HUES48 (cell line): ENCODE measurements around the gene SPEM1.
A peak's percentile ranks its signal among the peaks of the same experiment; 100 is the strongest.

Experiments used
- H3K27ac ChIP-seq: one replicate; pipeline ENCODE4 v1.7.0; 2013; ENCODE audit warnings: low read depth, low read length, inconsistent platforms
- H3K27me3 ChIP-seq: 2 replicates; pipeline ENCODE4 v1.6.1; 2013; ENCODE audit warnings: mild to moderate bottlenecking, low read length; ENCODE audit not compliant: control insufficient read depth, insufficient read depth
- H3K36me3 ChIP-seq: 2 replicates; pipeline ENCODE4 v1.6.1; 2013; ENCODE audit warnings: low read length; ENCODE audit not compliant: control insufficient read depth, insufficient read depth
- H3K4me1 ChIP-seq: 2 replicates; pipeline ENCODE4 v1.6.1; 2013; ENCODE audit warnings: mild to moderate bottlenecking, low read length; ENCODE audit not compliant: control insufficient read depth, insufficient read depth
- H3K4me3 ChIP-seq: 2 replicates; pipeline ENCODE4 v1.5.1; 2013; ENCODE audit warnings: mild to moderate bottlenecking, low read depth, low read length
- H3K9ac ChIP-seq: 2 replicates; pipeline ENCODE4 v1.6.1; 2013; ENCODE audit warnings: mild to moderate bottlenecking, low read depth, low read length, moderate library complexity
- H3K9me3 ChIP-seq: 2 replicates; pipeline ENCODE4 v1.6.1; 2013; ENCODE audit warnings: low read length; ENCODE audit not compliant: control insufficient read depth, insufficient read depth

Gene SPEM1

DNA sequence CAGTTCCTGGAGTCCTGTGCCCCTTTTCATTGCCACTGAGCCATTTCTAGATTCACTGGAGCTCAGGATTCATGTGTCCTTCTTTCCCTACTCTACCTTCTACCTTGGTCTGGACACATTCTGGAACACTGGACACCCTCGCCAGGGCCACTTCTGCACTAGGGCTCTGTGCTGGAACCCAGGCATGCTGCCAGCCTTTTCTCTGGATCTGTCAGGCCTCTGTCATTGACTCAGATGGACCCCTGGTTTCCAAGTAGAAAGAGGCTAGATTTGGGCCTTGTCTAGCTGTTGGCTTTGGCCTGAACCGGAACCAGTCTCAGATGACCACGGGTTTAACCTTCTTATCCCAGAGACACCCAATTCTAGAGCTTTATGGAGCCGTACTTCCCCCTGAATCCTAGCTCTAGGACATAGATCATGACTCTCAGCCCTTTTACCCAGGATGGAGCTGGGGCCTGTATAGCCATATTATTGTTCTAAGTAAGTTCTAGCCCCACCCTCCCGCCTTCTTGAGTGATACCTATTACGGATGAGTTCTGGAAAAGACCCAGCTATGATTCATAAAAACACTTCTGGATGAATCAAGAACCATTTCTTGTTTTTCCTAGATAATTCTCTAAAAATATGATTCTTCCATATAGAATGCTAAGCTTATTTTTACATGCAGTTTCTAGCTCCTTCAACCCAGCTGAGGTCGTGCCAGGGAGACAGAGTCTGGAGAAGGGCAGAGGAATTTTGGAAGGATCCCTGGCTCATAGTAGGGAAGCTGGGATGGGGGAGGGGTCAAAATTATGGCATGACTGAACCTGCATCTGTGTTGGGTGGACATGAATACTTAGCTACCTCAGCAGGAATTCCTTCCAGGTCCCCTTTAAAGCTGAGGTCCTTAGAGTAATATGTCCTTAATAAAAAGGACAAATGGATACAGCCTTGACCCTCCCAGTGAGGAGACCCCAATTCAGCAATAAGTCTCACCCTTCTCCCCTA, 23.7 kb downstream of the SPEM1 start:
- Histone ChIP-seq H3K9ac (no peak overlapping the region), H3K9me3 (no peaks in the 10 kb centered on the region), H3K27ac (no peak overlapping the region), H3K4me3 (no peak overlapping the region), H3K4me1 (peaks cover 18% of the 10 kb centered on the region), H3K27me3 (peaks cover 10% of the 10 kb centered on the region), H3K36me3 (no peaks in the 10 kb centered on the region)

DNA sequence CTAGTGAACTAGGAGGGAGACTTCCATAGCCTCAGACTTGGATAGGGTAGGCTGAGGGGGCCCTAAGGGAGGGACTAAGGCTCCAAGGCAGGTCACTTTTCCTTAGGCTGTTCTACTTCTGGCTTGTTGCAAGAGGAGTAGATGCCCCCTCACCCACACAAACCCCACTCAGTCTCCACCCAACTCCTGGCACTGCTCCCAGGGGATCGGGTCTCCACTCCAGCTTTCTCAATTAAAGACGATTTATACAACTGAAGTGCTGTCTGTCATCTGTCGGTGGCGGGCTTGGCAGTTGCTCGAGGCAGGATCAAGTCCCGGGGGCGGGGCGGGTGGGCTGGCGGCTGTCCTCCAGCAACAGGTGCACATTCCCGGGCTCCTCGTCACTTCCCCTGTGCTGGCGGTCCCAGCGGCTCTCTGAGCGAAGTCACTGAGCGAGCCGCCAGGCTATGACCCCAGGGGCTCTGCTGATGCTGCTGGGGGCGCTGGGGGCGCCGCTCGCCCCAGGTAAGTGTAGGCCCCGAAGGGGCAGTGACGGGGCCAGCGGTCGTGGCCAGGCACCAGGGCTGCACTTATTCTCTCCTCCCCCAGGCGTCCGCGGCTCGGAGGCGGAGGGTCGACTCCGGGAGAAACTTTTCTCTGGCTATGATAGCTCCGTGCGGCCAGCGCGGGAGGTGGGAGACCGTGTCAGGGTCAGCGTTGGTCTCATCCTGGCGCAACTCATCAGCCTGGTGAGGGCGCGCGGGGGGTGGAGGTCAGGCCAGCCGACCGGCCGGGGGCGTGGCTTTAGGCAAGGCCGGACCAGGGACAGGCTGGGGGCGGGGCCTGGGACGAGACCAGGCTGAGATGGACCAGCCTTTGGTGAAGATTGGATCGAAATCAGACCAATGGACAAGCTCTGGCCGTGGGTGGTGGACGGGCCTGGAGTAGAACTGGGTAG, 24.8 kb downstream of the SPEM1 start, which contains the start of gene CHRNB1:
TSS of gene CHRNB1 (plus strand) at position 380 of the 937 bp plus-strand sequence. CDS start at position 447, 67 bp downstream.
- Histone ChIP-seq H3K27me3 (no peaks in the 10 kb centered on the region), H3K27ac (peak within 1 kb of the TSS; percentile 76), H3K9ac (no peak within 1 kb of the TSS)

DNA sequence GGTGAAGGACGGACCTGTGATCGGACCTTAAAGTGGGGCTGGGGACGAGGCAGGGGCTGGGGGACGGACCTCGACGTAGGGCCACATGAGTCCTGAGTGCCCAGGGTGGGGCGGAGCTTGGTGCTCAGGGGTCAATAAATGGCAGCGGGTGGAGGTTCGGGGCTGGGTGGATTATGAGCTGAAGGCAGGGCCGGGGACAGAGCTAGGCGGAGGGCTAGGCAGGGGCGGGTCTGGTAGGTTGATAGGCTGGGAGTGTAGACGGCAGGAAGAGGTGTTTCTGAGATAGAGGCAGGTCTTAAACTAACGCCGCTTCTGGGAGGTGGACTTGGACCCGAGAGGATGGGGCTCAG, 25.5 kb downstream of the SPEM1 start:
- Histone ChIP-seq H3K9ac (no peak overlapping the region), H3K4me1 (peaks cover 15% of the 10 kb centered on the region), H3K27ac (peak overlapping the region; percentile 76), H3K27me3 (no peaks in the 10 kb centered on the region), H3K4me3 (peak overlapping the region; percentile 68), H3K36me3 (no peaks in the 10 kb centered on the region), H3K9me3 (no peaks in the 10 kb centered on the region)

More for the DNA sequence above, 24.8 kb downstream of the SPEM1 start, which contains the start of gene CHRNB1:
- Histone ChIP-seq H3K4me1 (peaks cover 15% of the 10 kb centered on the region), H3K4me3 (peak within 1 kb of the TSS; percentile 68), H3K9me3 (no peaks in the 10 kb centered on the region), H3K36me3 (no peaks in the 10 kb centered on the region)

DNA sequence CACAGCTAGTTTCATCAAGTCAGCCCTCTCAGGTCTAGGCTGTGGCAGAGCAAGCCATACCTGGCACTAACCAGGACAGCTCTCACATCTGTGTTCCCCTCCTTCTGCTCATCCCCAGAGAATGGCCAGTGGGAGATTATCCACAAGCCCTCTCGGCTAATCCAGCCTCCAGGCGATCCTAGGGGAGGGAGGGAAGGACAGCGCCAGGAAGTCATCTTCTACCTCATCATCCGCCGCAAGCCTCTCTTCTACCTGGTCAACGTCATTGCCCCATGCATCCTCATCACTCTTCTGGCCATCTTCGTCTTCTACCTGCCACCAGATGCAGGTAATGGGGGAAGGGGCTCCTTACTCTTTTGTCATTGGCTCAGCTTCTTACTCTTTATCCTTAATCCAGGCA, 28.3 kb downstream of the SPEM1 start:
- Histone ChIP-seq H3K27me3 (no peaks in the 10 kb centered on the region), H3K9me3 (no peaks in the 10 kb centered on the region), H3K4me1 (peaks cover 8% of the 10 kb centered on the region), H3K36me3 (no peaks in the 10 kb centered on the region), H3K4me3 (no peak overlapping the region), H3K27ac (no peak overlapping the region), H3K9ac (no peak overlapping the region)

DNA sequence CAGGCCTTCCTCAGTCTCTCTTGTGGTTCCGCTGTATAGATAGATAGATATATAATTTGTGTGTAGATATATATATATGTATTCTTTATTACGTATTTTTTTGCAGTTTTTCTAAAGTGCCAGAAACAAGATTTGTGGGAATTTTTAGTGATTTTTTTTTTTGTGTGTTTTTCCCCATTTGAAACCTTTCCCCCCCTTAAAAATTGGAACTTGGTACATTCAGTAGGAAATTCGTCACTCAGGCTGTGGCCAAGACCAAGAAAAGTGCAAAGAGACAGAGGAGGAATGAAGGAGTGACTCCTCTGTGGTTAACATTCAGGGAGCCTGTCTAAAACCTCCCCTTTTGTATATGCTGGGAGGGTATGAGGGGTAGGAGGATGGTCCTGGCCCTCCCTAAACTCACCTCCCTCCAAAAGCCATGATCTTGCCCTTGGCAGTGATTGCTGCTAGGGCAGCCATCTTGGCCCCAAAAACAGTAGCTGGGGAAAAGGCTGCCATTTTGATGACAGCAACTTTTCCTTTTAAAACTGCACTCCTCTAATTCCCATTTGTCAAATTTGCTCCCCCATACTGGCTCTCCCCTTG, 39.9 kb downstream of the SPEM1 start:
- peaks cover 12% of the 10 kb centered on the region; the same call in 1 of the 2 replicates for H3K4me1 ChIP-seq
- no peak overlapping the region for H3K4me3 ChIP-seq
- no peaks in the 10 kb centered on the region for H3K27me3 ChIP-seq
- H3K27ac ChIP-seq: no peak overlapping the region
- no peak overlapping the region for H3K9ac ChIP-seq
- H3K36me3 ChIP-seq: peaks cover 9% of the 10 kb centered on the region
- H3K9me3 ChIP-seq: no peaks in the 10 kb centered on the region

DNA sequence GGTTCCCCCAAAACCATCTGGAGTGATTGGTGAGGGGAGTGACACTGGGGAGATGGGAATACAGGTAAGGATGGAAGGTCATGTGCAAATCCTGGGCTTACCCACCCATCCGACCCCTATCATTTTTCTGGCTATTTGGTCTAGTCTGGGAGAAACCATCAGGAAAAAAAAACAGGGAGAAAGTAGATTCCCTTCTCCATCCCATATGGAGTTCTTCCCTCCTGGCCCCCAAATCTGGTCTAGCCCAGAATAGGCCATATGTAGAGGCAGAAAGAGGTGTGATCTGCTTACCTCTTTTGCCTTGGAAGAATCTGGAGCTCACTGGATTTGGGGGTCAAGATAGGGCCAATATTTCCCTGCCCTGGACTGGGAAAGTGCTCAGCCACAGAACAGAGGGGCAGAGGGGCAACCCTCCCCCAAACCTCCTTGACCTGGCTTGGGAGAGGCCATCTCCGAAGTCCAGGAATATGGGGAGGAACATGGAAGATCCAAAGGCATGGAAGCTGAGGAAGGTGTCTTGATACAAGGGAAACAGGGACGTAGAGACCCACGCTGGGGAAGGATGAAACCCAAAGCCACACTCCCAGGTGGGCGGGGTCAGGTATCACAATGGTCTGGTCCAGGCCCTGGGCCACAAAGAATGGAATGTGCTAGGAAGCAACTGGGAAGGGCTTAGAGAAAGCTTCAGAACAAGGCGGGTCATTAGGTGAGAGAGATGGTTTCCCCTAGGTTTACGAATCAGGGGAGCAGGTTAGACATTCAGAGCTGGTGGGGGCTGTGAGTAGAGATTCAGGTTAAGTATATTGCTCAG, 40.9 kb downstream of the SPEM1 start:
- peaks cover 9% of the 10 kb centered on the region for H3K36me3 ChIP-seq
- H3K27ac ChIP-seq: no peak overlapping the region
- H3K4me1 ChIP-seq: peaks cover 9% of the 10 kb centered on the region; the same call in 1 of the 2 replicates
- H3K27me3 ChIP-seq: no peaks in the 10 kb centered on the region
- no peak overlapping the region for H3K4me3 ChIP-seq
- H3K9me3 ChIP-seq: no peaks in the 10 kb centered on the region
- no peak overlapping the region for H3K9ac ChIP-seq

DNA sequence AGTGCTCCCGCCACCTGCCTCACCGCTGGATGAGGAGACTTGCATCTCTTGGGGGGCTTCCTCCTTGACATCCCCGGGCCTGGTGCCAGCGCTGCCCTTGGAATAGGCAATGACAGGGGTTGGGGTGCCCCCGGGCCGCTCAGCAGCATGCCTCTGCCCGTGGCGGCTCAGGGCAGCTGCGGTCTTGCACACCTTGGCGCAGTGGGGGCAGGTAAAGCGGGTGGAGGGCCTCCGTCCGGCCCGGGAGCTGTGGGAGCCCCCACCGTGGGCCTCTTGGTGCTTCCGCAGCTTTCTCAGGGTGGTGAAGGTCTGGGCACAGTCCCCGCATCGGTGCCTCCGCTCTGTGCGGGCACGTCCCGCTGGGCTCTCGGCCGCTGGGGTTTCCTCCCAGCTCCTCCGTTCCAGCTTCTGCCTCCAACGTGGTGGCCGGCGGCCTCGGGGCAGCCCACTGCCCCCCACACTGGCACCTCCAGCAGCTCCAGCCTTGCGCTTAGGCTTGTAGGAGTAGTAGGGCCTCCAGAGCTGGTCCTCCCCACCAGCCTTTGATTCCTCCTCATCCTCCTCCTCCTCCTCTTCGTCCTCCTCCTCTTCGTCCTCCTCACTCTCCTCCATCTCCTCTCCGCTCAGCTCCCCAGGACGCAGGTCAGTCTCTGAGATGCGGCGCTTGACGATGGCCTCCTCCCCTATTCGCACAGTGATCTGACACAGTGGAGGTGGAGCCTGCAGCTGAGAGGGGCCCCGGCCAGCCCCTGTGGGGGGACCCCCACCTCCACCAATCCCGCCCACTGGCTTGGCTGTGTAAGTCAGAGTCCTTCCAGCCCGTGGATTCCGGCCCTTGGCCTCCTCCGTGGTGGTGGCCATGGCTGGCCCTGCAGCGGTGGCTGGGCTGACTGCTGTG, 42.6 kb downstream of the SPEM1 start:
- Histone ChIP-seq H3K9ac (no peak overlapping the region), H3K27ac (no peak overlapping the region), H3K4me3 (no peak overlapping the region), H3K4me1 (peaks cover 9% of the 10 kb centered on the region; the same call in 1 of the 2 replicates), H3K27me3 (no peaks in the 10 kb centered on the region), H3K9me3 (no peaks in the 10 kb centered on the region), H3K36me3 (peaks cover 14% of the 10 kb centered on the region)

DNA sequence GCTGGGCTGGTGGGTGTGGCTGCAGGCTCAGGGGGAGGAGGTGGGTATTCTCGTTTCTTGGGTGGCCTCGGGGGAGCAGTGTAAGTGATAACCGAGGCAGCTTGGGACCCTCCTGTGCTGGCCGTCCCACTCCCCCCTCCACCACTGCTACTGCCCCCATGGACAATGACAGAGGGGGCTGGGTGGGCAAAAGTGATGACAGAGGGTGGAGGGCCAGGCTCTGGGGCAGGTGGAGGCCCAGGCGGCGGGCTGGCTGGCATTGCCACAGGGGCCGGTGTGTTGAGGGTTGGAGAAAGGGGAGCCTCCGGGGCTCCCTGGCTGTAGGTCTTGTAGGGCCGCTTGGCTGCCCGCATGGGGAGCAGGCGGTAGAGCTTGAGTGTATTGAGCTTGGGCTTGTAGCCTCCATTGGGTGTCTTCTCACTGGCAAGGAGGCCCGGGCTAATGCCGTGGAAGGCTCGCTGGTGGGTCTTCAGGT, 43.3 kb downstream of the SPEM1 start:
- Histone ChIP-seq H3K9me3 (no peaks in the 10 kb centered on the region), H3K27me3 (no peaks in the 10 kb centered on the region), H3K4me3 (no peak overlapping the region), H3K4me1 (peaks cover 9% of the 10 kb centered on the region; the same call in 1 of the 2 replicates), H3K27ac (no peak overlapping the region), H3K9ac (no peak overlapping the region), H3K36me3 (peaks cover 14% of the 10 kb centered on the region)

DNA sequence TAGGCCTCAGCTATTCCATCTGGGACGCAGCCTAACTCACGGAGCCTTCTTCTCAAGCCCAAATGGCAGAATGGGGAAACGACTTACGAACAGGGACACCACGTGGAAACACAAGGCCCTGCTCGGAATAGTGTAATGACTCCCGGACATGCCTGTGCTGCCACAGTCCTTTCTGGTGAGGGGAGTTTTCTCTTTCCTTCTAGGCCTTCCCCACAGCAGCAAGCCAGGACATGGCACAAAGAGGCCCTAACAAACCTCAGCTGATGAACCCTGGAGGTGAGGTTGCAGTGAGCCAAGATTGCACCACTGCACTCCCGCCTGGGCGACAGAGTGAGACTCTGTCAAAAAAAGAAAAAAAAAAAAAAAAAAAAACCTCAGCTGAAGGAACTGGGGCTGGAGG, 44.0 kb downstream of the SPEM1 start:
- H3K4me1 ChIP-seq: peaks cover 9% of the 10 kb centered on the region; the same call in 1 of the 2 replicates
- no peak overlapping the region for H3K9ac ChIP-seq
- no peak overlapping the region for H3K27ac ChIP-seq
- H3K36me3 ChIP-seq: peaks cover 14% of the 10 kb centered on the region
- no peaks in the 10 kb centered on the region for H3K9me3 ChIP-seq
- H3K4me3 ChIP-seq: no peak overlapping the region
- no peaks in the 10 kb centered on the region for H3K27me3 ChIP-seq
